Psoas muscle (tissue), 8 donors: ENCODE measurements around the gene FBXO42. TPM values are rescaled to one million over a fixed set of nuclear protein-coding genes. Genes with fewer than 3 reads are reported as not detected.
A peak's percentile ranks its signal among the peaks of the same experiment; 100 is the strongest.

Source experiments
- ATAC-seq, 4 donors: fragments of 200-7000 bp; cut with Tn5 transposase; one replicate each; pipeline ENCODE4 v1.9.1; 2020; ENCODE audit warnings: moderate library complexity in 3 of 4, mild to moderate bottlenecking in 2 of 4
- DNase-seq, 2 donors: peaks; one replicate each; pipeline ENCODE4 v3.0.0-alpha.2; 2020
- H3K27ac ChIP-seq: fragments of 200-600 bp; one replicate; pipeline ENCODE4 v1.8.0; 2022
- H3K27me3 ChIP-seq, 3 donors: fragments of 200-600 bp in 1 of 3; one replicate each; pipeline versions ENCODE4 v1.6.1 to v1.8.0; 2013 to 2022; ENCODE audit warnings: low read length in 2 of 3, mild to moderate bottlenecking in 2 of 3, moderate library complexity in 1 of 3; ENCODE audit not compliant: insufficient read depth in 3 of 3
- H3K36me3 ChIP-seq, 2 donors: fragments of 200-600 bp in 1 of 2; one replicate each; pipeline versions ENCODE4 v1.6.1 to v1.8.0; 2013 to 2022; ENCODE audit warnings: low read depth in 1 of 2, mild to moderate bottlenecking in 1 of 2, moderate library complexity in 1 of 2; ENCODE audit not compliant: insufficient read depth in 1 of 2
- H3K4me1 ChIP-seq: fragments of 200-600 bp; one replicate; pipeline ENCODE4 v1.8.0; 2022
- H3K4me3 ChIP-seq: fragments of 200-600 bp; one replicate; pipeline ENCODE4 v1.8.0; 2022; ENCODE audit warnings: mild to moderate bottlenecking
- H3K9me3 ChIP-seq: fragments of 200-600 bp; one replicate; pipeline ENCODE4 v1.8.0; 2022
- CTCF ChIP-seq: fragments of 200-600 bp; IDR thresholded peaks from one replicate; pipeline ENCODE4 v1.8.0; 2022; ENCODE audit warnings: antibody characterized with exemption
- WGBS, 3 donors: extraction: QIAGEN DNeasy Blood & Tissue Kit; methylation state at CpG; one replicate each; pipeline versions ENCODE4 v1.1.6 to v1.1.7; 2013; 5-methylcytosine and 5-hydroxymethylcytosine counted together
- intact Hi-C, 2 donors: fragments of 100-400 bp; cut with DNase I; formaldehyde crosslinking; loops; one replicate each; pipeline versions ENCODE4 v1.11.0 to v1.14.2; 2022
- polyA plus RNA-seq, 3 donors: library from polyadenylated mRNA; stranded (reverse); fragments of 200-250 nt; gene quantifications; one replicate each; pipeline ENCODE4 v1.2.3, GENCODE V29; 2013
- total RNA-seq, 4 donors: library from RNA; stranded (reverse); fragmentation: NEBNext Ultra II Directional in 2 of 4; extraction: Animal tissue kit (Norgen Biotek cat#: 25700) in 2 of 4; gene quantifications; one replicate each; pipeline versions ENCODE4 v1.2.1 to v1.2.4, GENCODE V29; 2021 to 2023
- donor health status: healthy with polysubstance abuse.
- donor health status: DM: no; HTN: no; CAD: no; lungs with moderate emphysema.
- donor health status: Bipolar disorder and iron deficiency.
- donor health status: healthy.
- donor health status: DM: yes; HTN: yes; CAD: no.
- donor health status: DM: no; HTN: no; CAD: no.
- donor health status: DM: no; HTN: no; CAD: no.
- donor health status: DM: yes; HTN: yes; CAD: no.

The FBXO42 gene
- total and polyA plus RNA-seq, 7 donors, result 7.4 to 26.6 (median 18.7) TPM

GRCh38 chr1:16302709-16303627 is 49.3 kb downstream of the FBXO42 start:
- Histone ChIP-seq H3K27me3 (no peaks in the 10 kb centered on the region), H3K4me3 (no peak overlapping the region), H3K27ac (no peak overlapping the region), H3K9me3 (no peaks in the 10 kb centered on the region), H3K4me1 (peaks cover 8% of the 10 kb centered on the region), H3K36me3 (peaks cover 13 to 66% of the 10 kb centered on the region in 2 donors)
- TF ChIP-seq CTCF, result no peak
- ATAC-seq, result no peak
- DNase-seq, result no peak
- intact Hi-C loops, result loop anchor here in 1 of 2 donors (5.0 kb wide), 1 partner anchor 49 kb away; the partner anchor contains the start of gene FBXO42
- WGBS, 3 donors, result 93 to 95% (median 95%) methylated on average over 12 of the region's 12 CpGs

- no peak for TF ChIP-seq CTCF
- intact Hi-C loops, result loop anchor here in 1 of 2 donors (5.0 kb wide), 1 partner anchor 52 kb away; the partner anchor contains the start of gene FBXO42
- 29 to 77% (median 46%) methylated on average over 3 of the region's 3 CpGs for WGBS, 3 donors
- Histone ChIP-seq H3K9me3 (no peaks in the 10 kb centered on the region), H3K4me3 (no peak overlapping the region), H3K27ac (no peak overlapping the region), H3K27me3 (no peaks in the 10 kb centered on the region), H3K36me3 (peaks cover 7 to 62% of the 10 kb centered on the region in 2 donors), H3K4me1 (peaks cover 8% of the 10 kb centered on the region)
- DNase-seq, result no peak
- ATAC-seq, result peak; percentile 33 to 72 (median 56)
Measured at GRCh38 chr1:16300436-16300835, 51.8 kb downstream of the FBXO42 start.

GRCh38 chr1:16298653-16299052 is 53.6 kb downstream of the FBXO42 start:
- peaks cover 13% of the 10 kb centered on the region for H3K4me1 ChIP-seq
- peaks cover 2 to 54% of the 10 kb centered on the region in 2 donors for H3K36me3 ChIP-seq

GRCh38 chr1:16296643-16297042 is 55.6 kb downstream of the FBXO42 start:
- peaks cover 22% of the 10 kb centered on the region for H3K4me1 ChIP-seq
- 78 to 95% (median 81%) methylated on average over 4 of the region's 4 CpGs for WGBS, 3 donors
- no peak for TF ChIP-seq CTCF
- H3K36me3 ChIP-seq, result peaks cover 0 to 33% of the 10 kb centered on the region in 2 donors
- H3K27ac ChIP-seq, result no peak overlapping the region
- no peaks in the 10 kb centered on the region for H3K27me3 ChIP-seq
- DNase-seq (no peak), ATAC-seq (peak in 1 of 4 donors; percentile 26)
- H3K4me3 ChIP-seq, result no peak overlapping the region
- no peaks in the 10 kb centered on the region for H3K9me3 ChIP-seq
- intact Hi-C loops, result no loop called here

More at GRCh38 chr1:16298653-16299052, 53.6 kb downstream of the FBXO42 start:
- 85 to 95% (median 91%) methylated on average over 12 of the region's 12 CpGs for WGBS, 3 donors
- no peaks in the 10 kb centered on the region for H3K9me3 ChIP-seq
- no peak overlapping the region for H3K4me3 ChIP-seq
- no peaks in the 10 kb centered on the region for H3K27me3 ChIP-seq
- no peak for TF ChIP-seq CTCF
- peak in 2 of 4 donors; percentile 48 to 59 for ATAC-seq
- peak overlapping the region; percentile 36 for H3K27ac ChIP-seq
- no peak for DNase-seq
- intact Hi-C loops, result no loop called here
